Smooth muscle cell (in vitro differentiated cells): ENCODE data around the gene HUWE1. TPM values are rescaled to one million over a fixed set of nuclear protein-coding genes. Genes with fewer than 3 reads are reported as not detected.
"Not testable (repeated sequence)": the region's sequence is repeated elsewhere in the genome, so short reads cannot be mapped to it uniquely, and the experiment has no call there.

ENCODE experiments used
- DNase-seq: peaks from one replicate; lab custom pipeline; 2025; ENCODE audit not compliant: unreplicated experiment; lab: John Stamatoyannopoulos, UW
- H2AFZ ChIP-seq: fragments of 200-600 bp; sonication (generic); 2 replicates; pipeline ENCODE4 v1.6.0; 2016; ENCODE audit warnings: antibody characterized with exemption, low read depth, mild to moderate bottlenecking
- H3F3A ChIP-seq: fragments of 200-600 bp; sonication (generic); 2 replicates; pipeline ENCODE4 v1.6.0; 2017; ENCODE audit warnings: antibody characterized with exemption, low read depth
- H3K27ac ChIP-seq: fragments of 200-600 bp; sonication (generic); 2 replicates; pipeline ENCODE4 v1.5.1; 2016; ENCODE audit warnings: low read depth, mild to moderate bottlenecking
- H3K27me3 ChIP-seq: fragments of 200-600 bp; sonication (generic); 2 replicates; pipeline ENCODE4 v1.6.1; 2016; ENCODE audit warnings: low read depth, mild to moderate bottlenecking
- H3K36me3 ChIP-seq: fragments of 200-600 bp; sonication (generic); 2 replicates; pipeline ENCODE4 v1.5.1; 2016; ENCODE audit warnings: low read depth
- H3K4me1 ChIP-seq: fragments of 200-600 bp; sonication (generic); 2 replicates; pipeline ENCODE4 v1.5.1; 2016; ENCODE audit warnings: low read depth
- H3K4me2 ChIP-seq: fragments of 200-600 bp; sonication (generic); 2 replicates; pipeline ENCODE4 v1.6.0; 2016; ENCODE audit warnings: mild to moderate bottlenecking
- H3K4me3 ChIP-seq: fragments of 200-600 bp; sonication (generic); 2 replicates; pipeline ENCODE4 v1.5.1; 2016; ENCODE audit warnings: mild to moderate bottlenecking
- H3K79me2 ChIP-seq: fragments of 200-600 bp; sonication (generic); 2 replicates; pipeline ENCODE4 v1.6.0; 2016; ENCODE audit warnings: low read depth, mild to moderate bottlenecking
- H3K9ac ChIP-seq: fragments of 200-600 bp; sonication (generic); 2 replicates; pipeline ENCODE4 v1.6.0; 2016; ENCODE audit warnings: low read depth
- H3K9me3 ChIP-seq: fragments of 200-600 bp; sonication (generic); replicated peaks from 2 replicates; pipeline ENCODE4 v1.5.1; 2016; ENCODE audit warnings: low read depth
- H4K20me1 ChIP-seq: fragments of 200-600 bp; sonication (generic); 2 replicates; pipeline ENCODE4 v1.6.0; 2016; ENCODE audit warnings: low read depth
- WGBS: methylation state at CpG from one replicate; pipeline ENCODE4 v1.1.7; 2016; ENCODE audit warnings: low lambda C conversion rate; 5-methylcytosine and 5-hydroxymethylcytosine counted together
- polyA plus RNA-seq: library from polyadenylated mRNA; unstranded; fragments of >200 nt; fragmentation: Nextera tagmentation; extraction: Ambion mirVana; gene quantifications from 2 replicates; pipeline ENCODE4 v1.2.1, GENCODE V29; 2016
- total RNA-seq: library from RNA; depleted of rRNA; stranded (reverse); fragments of >200 nt; gene quantifications from 2 replicates; pipeline ENCODE4 v1.2.3, GENCODE V29; 2014
- TF ChIP-seq, protein P1 (sequence below): fragments of 200-600 bp; sonication (generic); IDR thresholded peaks from 2 replicates; pipeline ENCODE4 v1.5.1; 2017; ENCODE audit warnings: borderline replicate concordance, mild to moderate bottlenecking, antibody characterized with exemption; ENCODE audit not compliant: insufficient read depth, poor library complexity, severe bottlenecking

Gene HUWE1
- total and polyA plus RNA-seq, 2 experiments from 2014 or later, result 29.4 to 122 TPM

GRCh38 chrX:53728506-53728905 lies 42.0 kb upstream of the HUWE1 start:
- H3K9ac ChIP-seq, result no peak overlapping the region

GRCh38 chrX:53724872-53725271 lies 38.4 kb upstream of the HUWE1 start:
- no peak overlapping the region for H3K4me3 ChIP-seq
- no peaks in the 10 kb centered on the region for H3K27me3 ChIP-seq
- no peaks in the 10 kb centered on the region for H3K79me2 ChIP-seq
- H3K27ac ChIP-seq, result no peak overlapping the region
- H3K36me3 ChIP-seq, result no peaks in the 10 kb centered on the region
- H3F3A ChIP-seq, result no peaks in the 10 kb centered on the region
- H4K20me1 ChIP-seq, result no peaks in the 10 kb centered on the region
- H3K4me1 ChIP-seq, result no peaks in the 10 kb centered on the region
- H3K4me2 ChIP-seq, result no peak overlapping the region
- DNase-seq, result no peak
- no peak overlapping the region for H2AFZ ChIP-seq
- WGBS, result 65% methylated on average over 5 of the region's 5 CpGs
- TF ChIP-seq, protein P1, sequence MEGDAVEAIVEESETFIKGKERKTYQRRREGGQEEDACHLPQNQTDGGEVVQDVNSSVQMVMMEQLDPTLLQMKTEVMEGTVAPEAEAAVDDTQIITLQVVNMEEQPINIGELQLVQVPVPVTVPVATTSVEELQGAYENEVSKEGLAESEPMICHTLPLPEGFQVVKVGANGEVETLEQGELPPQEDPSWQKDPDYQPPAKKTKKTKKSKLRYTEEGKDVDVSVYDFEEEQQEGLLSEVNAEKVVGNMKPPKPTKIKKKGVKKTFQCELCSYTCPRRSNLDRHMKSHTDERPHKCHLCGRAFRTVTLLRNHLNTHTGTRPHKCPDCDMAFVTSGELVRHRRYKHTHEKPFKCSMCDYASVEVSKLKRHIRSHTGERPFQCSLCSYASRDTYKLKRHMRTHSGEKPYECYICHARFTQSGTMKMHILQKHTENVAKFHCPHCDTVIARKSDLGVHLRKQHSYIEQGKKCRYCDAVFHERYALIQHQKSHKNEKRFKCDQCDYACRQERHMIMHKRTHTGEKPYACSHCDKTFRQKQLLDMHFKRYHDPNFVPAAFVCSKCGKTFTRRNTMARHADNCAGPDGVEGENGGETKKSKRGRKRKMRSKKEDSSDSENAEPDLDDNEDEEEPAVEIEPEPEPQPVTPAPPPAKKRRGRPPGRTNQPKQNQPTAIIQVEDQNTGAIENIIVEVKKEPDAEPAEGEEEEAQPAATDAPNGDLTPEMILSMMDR, result no peak
- H3K9me3 ChIP-seq, result no peaks in the 10 kb centered on the region
- H3K9ac ChIP-seq, result no peak overlapping the region

More at GRCh38 chrX:53728506-53728905, 42.0 kb upstream of the HUWE1 start:
- Histone ChIP-seq H3K27ac (no peak overlapping the region), H3K4me1 (no peaks in the 10 kb centered on the region), H2AFZ (no peak overlapping the region), H4K20me1 (no peaks in the 10 kb centered on the region), H3K4me2 (no peak overlapping the region), H3K79me2 (no peaks in the 10 kb centered on the region), H3F3A (no peaks in the 10 kb centered on the region), H3K4me3 (no peak overlapping the region), H3K9me3 (no peaks in the 10 kb centered on the region), H3K36me3 (no peaks in the 10 kb centered on the region), H3K27me3 (no peaks in the 10 kb centered on the region)
- DNase-seq, result no peak
- TF ChIP-seq, protein P1, result no peak
- 84% methylated on average over 2 of the region's 2 CpGs for WGBS

DNA sequence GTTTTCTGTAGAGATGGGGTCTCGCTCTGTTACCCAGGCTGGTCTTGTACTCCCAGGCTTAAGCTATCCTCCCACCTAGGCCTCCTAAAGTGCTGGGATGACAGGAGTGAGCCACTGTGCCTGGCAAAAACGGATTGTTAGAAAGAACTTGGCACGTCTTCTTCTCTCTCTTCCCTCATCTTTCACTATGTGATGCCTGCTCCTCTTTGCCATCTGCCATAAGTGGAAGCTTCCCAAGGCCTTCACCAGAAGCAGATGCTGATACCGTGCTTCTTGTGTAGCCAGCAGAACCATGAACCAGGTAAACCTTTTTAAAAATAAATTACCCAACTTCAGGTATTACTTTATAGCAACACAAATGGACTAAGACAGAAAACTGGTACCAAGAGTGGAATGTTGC lies 36.9 kb upstream of the HUWE1 start:
- WGBS, result 68% methylated on average over 4 of the region's 4 CpGs
- H3K79me2 ChIP-seq, result no peaks in the 10 kb centered on the region
- no peak overlapping the region for H3K4me2 ChIP-seq
- DNase-seq, result no peak
- H3K4me3 ChIP-seq, result no peak overlapping the region
- no peak overlapping the region for H2AFZ ChIP-seq
- no peaks in the 10 kb centered on the region for H3F3A ChIP-seq
- no peak overlapping the region for H3K27ac ChIP-seq
- H3K36me3 ChIP-seq, result no peaks in the 10 kb centered on the region
- no peak overlapping the region for H3K9ac ChIP-seq
- H3K27me3 ChIP-seq, result no peaks in the 10 kb centered on the region
- H3K4me1 ChIP-seq, result no peaks in the 10 kb centered on the region
- no peaks in the 10 kb centered on the region for H4K20me1 ChIP-seq
- H3K9me3 ChIP-seq, result no peaks in the 10 kb centered on the region
- TF ChIP-seq, protein P1, result no peak

DNA sequence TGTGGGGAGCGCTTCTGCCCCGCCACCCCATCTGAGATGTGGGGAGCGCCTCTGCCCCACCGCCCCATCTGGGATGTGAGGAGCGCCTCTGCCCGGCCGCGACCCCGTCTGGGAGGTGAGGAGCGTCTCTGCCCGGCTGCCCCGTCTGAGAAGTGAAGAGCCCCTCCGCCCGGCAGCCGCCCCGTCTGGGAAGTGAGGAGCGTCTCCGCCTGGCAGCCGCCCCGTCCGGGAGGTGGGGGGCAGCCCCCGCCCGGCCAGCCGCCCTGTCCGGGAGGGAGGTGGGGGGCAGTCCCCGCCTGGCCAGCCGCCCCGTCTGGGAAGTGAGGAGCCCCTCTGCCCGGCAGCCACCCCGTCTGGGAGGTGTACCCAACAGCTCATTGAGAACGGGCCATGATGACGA lies 35.1 kb upstream of the HUWE1 start:
- H3F3A ChIP-seq, H2AFZ ChIP-seq, H3K27me3 ChIP-seq, H4K20me1 ChIP-seq, H3K4me2 ChIP-seq, H3K27ac ChIP-seq, H3K9me3 ChIP-seq, H3K4me1 ChIP-seq, H3K36me3 ChIP-seq, H3K4me3 ChIP-seq, H3K79me2 ChIP-seq, H3K9ac ChIP-seq, DNase-seq: not testable (repeated sequence)
- 94% methylated on average over 10 of the region's 32 CpGs for WGBS

- H3K36me3 ChIP-seq, H3K27me3 ChIP-seq, H3K79me2 ChIP-seq, H3F3A ChIP-seq, H3K9ac ChIP-seq, H3K27ac ChIP-seq, H3K4me1 ChIP-seq, H2AFZ ChIP-seq, H4K20me1 ChIP-seq, DNase-seq, H3K4me3 ChIP-seq, H3K4me2 ChIP-seq, H3K9me3 ChIP-seq: not testable (repeated sequence)
- 85% methylated on average over 7 of the region's 7 CpGs for whole genome bisulfite sequencing
Observed at GRCh38 chrX:53719666-53720065, 33.1 kb upstream of the HUWE1 start.
